HEK293 (cell line): ENCODE measurements around the gene RSU1.
A peak's percentile ranks its signal among the peaks of the same experiment; 100 is the strongest.

Experiments used
- CTCF ChIA-PET: fragments of 350-600 bp; formaldehyde crosslinking; extraction: SDS; loops from one replicate; lab custom pipeline; 2021; ENCODE audit warnings: antibody characterized with exemption; lab: Yijun Ruan, JAX
- POLR2A ChIA-PET: fragments of 300-600 bp; formaldehyde crosslinking; extraction: SDS; loops from one replicate; lab custom pipeline; 2020; ENCODE audit warnings: antibody characterized with exemption, inconsistent platforms; lab: Yijun Ruan, JAX
- H3K27ac ChIP-seq: fragments of 200-500 bp; sonication (Bioruptor generic); 2 replicates; pipeline ENCODE4 v1.5.1; 2014; ENCODE audit warnings: low read depth, low read length, control low read depth, inconsistent platforms; ENCODE audit errors: extremely low read depth
- H3K36me3 ChIP-seq, 2 experiments: fragments of 200-500 bp in 1 of 2; sonication (Bioruptor generic) in 1 of 2; 1 replicate in 1 of 2; 2 replicates in 1 of 2; pipeline ENCODE4 v1.5.1; 2014 to 2017; ENCODE audit warnings: inconsistent platforms in 2 of 2, low read length in 2 of 2; ENCODE audit not compliant: control insufficient read depth in 2 of 2, insufficient read depth in 1 of 2
- H3K4me1 ChIP-seq: fragments of 200-500 bp; sonication (Bioruptor generic); 2 replicates; pipeline ENCODE4 v1.5.1; 2014; ENCODE audit warnings: mild to moderate bottlenecking, low read length, inconsistent platforms; ENCODE audit not compliant: control insufficient read depth, insufficient read depth
- H3K4me3 ChIP-seq: 2 replicates; pipeline ENCODE4 v1.5.1; 2011; ENCODE audit warnings: low read depth, mild to moderate bottlenecking, control low read depth, low read length, moderate library complexity
- H3K9me3 ChIP-seq: fragments of 200-500 bp; sonication (Bioruptor generic); 2 replicates; pipeline ENCODE4 v1.5.1; 2014; ENCODE audit warnings: low read depth, low read length, inconsistent platforms; ENCODE audit not compliant: control insufficient read depth, insufficient read depth
- CTCF ChIP-seq: fragments of 450-650 bp; formaldehyde crosslinking; IDR thresholded peaks from 2 replicates; pipeline ENCODE4 v1.5.1; 2016; ENCODE audit warnings: missing biosample characterization, missing genetic modification characterization
- KLF1 ChIP-seq: fragments of 450-650 bp; formaldehyde crosslinking; IDR thresholded peaks from 2 replicates; pipeline ENCODE4 v1.5.1; 2016; ENCODE audit warnings: missing biosample characterization, missing genetic modification characterization
- MYNN ChIP-seq: fragments of 450-650 bp; formaldehyde crosslinking; IDR thresholded peaks from 2 replicates; pipeline ENCODE4 v1.5.1; 2016; ENCODE audit warnings: missing biosample characterization, missing genetic modification characterization, borderline replicate concordance
- MZF1 ChIP-seq: fragments of 450-650 bp; formaldehyde crosslinking; IDR thresholded peaks from 2 replicates; pipeline ENCODE4 v1.5.1; 2017; ENCODE audit warnings: missing biosample characterization, missing genetic modification characterization, borderline replicate concordance
- REPIN1 ChIP-seq: fragments of 450-650 bp; formaldehyde crosslinking; IDR thresholded peaks from 2 replicates; pipeline ENCODE4 v1.5.1; 2017; ENCODE audit warnings: missing biosample characterization, missing genetic modification characterization, low read depth
- TRIM28 ChIP-seq: IDR thresholded peaks from 2 replicates; pipeline ENCODE4 v1.6.1; 2011; ENCODE audit warnings: low read length, control low read depth, borderline replicate concordance
- ZBTB1 ChIP-seq: fragments of 450-650 bp; formaldehyde crosslinking; IDR thresholded peaks from 2 replicates; pipeline ENCODE4 v1.5.1; 2016; ENCODE audit warnings: missing biosample characterization, missing genetic modification characterization
- ZBTB20 ChIP-seq: fragments of 450-650 bp; formaldehyde crosslinking; IDR thresholded peaks from 2 replicates; pipeline ENCODE4 v1.5.1; 2016; ENCODE audit warnings: missing biosample characterization, missing genetic modification characterization
- ZBTB6 ChIP-seq: fragments of 450-650 bp; formaldehyde crosslinking; IDR thresholded peaks from 2 replicates; pipeline ENCODE4 v1.5.1; 2017; ENCODE audit warnings: missing biosample characterization, missing genetic modification characterization
- ZNF211 ChIP-seq: fragments of 450-650 bp; formaldehyde crosslinking; IDR thresholded peaks from 2 replicates; pipeline ENCODE4 v1.5.1; 2016; ENCODE audit warnings: low read depth, missing biosample characterization, missing genetic modification characterization
- ZNF23 ChIP-seq: fragments of 450-650 bp; formaldehyde crosslinking; IDR thresholded peaks from 2 replicates; pipeline ENCODE4 v1.5.1; 2016; ENCODE audit warnings: missing biosample characterization, missing genetic modification characterization, borderline replicate concordance
- ZNF24 ChIP-seq: fragments of 450-650 bp; formaldehyde crosslinking; IDR thresholded peaks from 2 replicates; pipeline ENCODE4 v1.5.1; 2016; ENCODE audit warnings: missing biosample characterization, missing genetic modification characterization
- ZNF335 ChIP-seq: fragments of 450-650 bp; formaldehyde crosslinking; conservative IDR thresholded peaks from 2 replicates; pipeline ENCODE4 v1.5.1; 2016; ENCODE audit warnings: missing biosample characterization, missing genetic modification characterization
- ZNF394 ChIP-seq: fragments of 450-650 bp; formaldehyde crosslinking; IDR thresholded peaks from 2 replicates; pipeline ENCODE4 v1.5.1; 2016; ENCODE audit warnings: missing biosample characterization, missing genetic modification characterization, mild to moderate bottlenecking, moderate library complexity, borderline replicate concordance
- ZNF701 ChIP-seq: fragments of 450-650 bp; formaldehyde crosslinking; IDR thresholded peaks from 2 replicates; pipeline ENCODE4 v1.5.1; 2016; ENCODE audit warnings: missing biosample characterization, missing genetic modification characterization
- ZNF768 ChIP-seq: fragments of 450-650 bp; formaldehyde crosslinking; IDR thresholded peaks from 2 replicates; pipeline ENCODE4 v1.5.1; 2018; ENCODE audit warnings: missing biosample characterization, mild to moderate bottlenecking, missing genetic modification characterization
- ZNF785 ChIP-seq: fragments of 450-650 bp; formaldehyde crosslinking; IDR thresholded peaks from 2 replicates; pipeline ENCODE4 v1.5.1; 2016; ENCODE audit warnings: missing biosample characterization, missing genetic modification characterization
- ZSCAN5A ChIP-seq: fragments of 450-650 bp; formaldehyde crosslinking; IDR thresholded peaks from 2 replicates; pipeline ENCODE4 v1.5.1; 2016; ENCODE audit warnings: missing biosample characterization, missing genetic modification characterization
- TF ChIP-seq, protein P1 (sequence below): fragments of 450-650 bp; formaldehyde crosslinking; IDR thresholded peaks from 2 replicates; pipeline ENCODE4 v1.5.0; 2017; ENCODE audit warnings: missing biosample characterization, missing genetic modification characterization, borderline replicate concordance
- TF ChIP-seq, protein P2 (sequence below): fragments of 450-650 bp; formaldehyde crosslinking; IDR thresholded peaks from 2 replicates; pipeline ENCODE4 v1.5.1; 2016; ENCODE audit warnings: missing biosample characterization, missing genetic modification characterization
- TF ChIP-seq, protein P3 (sequence below): fragments of 450-650 bp; IDR thresholded peaks from 2 replicates; pipeline ENCODE4 v1.5.1; 2018; ENCODE audit warnings: missing biosample characterization, mild to moderate bottlenecking, missing genetic modification characterization
- TF ChIP-seq, protein P4 (sequence below): fragments of 450-650 bp; formaldehyde crosslinking; IDR thresholded peaks from 2 replicates; pipeline ENCODE4 v1.5.1; 2016; ENCODE audit warnings: missing biosample characterization, missing genetic modification characterization

The RSU1 gene

GRCh38 chr10:16811765-16812164 is 5.5 kb downstream of the RSU1 start:
- ChIA-PET CTCF (interaction anchor here (0.6 to 0.7 kb wide), 2 partner anchors 330 to 1152 kb away, joined by 3 to 4 read pairs; no protein-coding TSS in a partner anchor), POLR2A (no interaction called here)
- Histone ChIP-seq H3K4me1 (peaks cover 3% of the 10 kb centered on the region; the same call in 1 of the 2 replicates), H3K9me3 (no peaks in the 10 kb centered on the region), H3K27ac (no peak overlapping the region), H3K36me3 (no peaks in the 10 kb centered on the region; a peak in 1 of 3 replicates), H3K4me3 (no peak overlapping the region)
- TF ChIP-seq ZBTB6 (tag by site-specific recombination) (no peak), ZBTB1 (tag by site-specific recombination) (no peak), ZNF785 (tag by site-specific recombination) (no peak), ZNF24 (tag by site-specific recombination) (no peak), KLF1 (no peak), ZNF211 (tag by site-specific recombination) (no peak), REPIN1 (tag by site-specific recombination) (no peak), CTCF (tag by site-specific recombination) (no peak), ZNF23 (no peak), MYNN (tag by site-specific recombination) (no peak)
- TF ChIP-seq, protein P1, sequence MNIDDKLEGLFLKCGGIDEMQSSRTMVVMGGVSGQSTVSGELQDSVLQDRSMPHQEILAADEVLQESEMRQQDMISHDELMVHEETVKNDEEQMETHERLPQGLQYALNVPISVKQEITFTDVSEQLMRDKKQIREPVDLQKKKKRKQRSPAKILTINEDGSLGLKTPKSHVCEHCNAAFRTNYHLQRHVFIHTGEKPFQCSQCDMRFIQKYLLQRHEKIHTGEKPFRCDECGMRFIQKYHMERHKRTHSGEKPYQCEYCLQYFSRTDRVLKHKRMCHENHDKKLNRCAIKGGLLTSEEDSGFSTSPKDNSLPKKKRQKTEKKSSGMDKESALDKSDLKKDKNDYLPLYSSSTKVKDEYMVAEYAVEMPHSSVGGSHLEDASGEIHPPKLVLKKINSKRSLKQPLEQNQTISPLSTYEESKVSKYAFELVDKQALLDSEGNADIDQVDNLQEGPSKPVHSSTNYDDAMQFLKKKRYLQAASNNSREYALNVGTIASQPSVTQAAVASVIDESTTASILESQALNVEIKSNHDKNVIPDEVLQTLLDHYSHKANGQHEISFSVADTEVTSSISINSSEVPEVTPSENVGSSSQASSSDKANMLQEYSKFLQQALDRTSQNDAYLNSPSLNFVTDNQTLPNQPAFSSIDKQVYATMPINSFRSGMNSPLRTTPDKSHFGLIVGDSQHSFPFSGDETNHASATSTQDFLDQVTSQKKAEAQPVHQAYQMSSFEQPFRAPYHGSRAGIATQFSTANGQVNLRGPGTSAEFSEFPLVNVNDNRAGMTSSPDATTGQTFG, result no peak
- TF ChIP-seq, protein P2, sequence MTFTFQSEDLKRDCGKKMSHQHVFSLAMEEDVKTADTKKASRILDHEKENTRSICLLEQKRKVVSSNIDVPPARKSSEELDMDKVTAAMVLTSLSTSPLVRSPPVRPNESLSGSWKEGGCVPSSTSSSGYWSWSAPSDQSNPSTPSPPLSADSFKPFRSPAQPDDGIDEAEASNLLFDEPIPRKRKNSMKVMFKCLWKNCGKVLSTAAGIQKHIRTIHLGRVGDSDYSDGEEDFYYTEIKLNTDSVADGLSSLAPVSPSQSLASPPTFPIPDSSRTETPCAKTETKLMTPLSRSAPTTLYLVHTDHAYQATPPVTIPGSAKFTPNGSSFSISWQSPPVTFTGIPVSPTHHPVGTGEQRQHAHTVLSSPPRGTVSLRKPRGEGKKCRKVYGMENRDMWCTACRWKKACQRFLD (tag by site-specific recombination), result no peak
- TF ChIP-seq, protein P3, sequence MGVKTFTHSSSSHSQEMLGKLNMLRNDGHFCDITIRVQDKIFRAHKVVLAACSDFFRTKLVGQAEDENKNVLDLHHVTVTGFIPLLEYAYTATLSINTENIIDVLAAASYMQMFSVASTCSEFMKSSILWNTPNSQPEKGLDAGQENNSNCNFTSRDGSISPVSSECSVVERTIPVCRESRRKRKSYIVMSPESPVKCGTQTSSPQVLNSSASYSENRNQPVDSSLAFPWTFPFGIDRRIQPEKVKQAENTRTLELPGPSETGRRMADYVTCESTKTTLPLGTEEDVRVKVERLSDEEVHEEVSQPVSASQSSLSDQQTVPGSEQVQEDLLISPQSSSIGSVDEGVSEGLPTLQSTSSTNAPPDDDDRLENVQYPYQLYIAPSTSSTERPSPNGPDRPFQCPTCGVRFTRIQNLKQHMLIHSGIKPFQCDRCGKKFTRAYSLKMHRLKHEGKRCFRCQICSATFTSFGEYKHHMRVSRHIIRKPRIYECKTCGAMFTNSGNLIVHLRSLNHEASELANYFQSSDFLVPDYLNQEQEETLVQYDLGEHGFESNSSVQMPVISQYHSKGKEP (tag by site-specific recombination), result no peak
- TF ChIP-seq, protein P4, sequence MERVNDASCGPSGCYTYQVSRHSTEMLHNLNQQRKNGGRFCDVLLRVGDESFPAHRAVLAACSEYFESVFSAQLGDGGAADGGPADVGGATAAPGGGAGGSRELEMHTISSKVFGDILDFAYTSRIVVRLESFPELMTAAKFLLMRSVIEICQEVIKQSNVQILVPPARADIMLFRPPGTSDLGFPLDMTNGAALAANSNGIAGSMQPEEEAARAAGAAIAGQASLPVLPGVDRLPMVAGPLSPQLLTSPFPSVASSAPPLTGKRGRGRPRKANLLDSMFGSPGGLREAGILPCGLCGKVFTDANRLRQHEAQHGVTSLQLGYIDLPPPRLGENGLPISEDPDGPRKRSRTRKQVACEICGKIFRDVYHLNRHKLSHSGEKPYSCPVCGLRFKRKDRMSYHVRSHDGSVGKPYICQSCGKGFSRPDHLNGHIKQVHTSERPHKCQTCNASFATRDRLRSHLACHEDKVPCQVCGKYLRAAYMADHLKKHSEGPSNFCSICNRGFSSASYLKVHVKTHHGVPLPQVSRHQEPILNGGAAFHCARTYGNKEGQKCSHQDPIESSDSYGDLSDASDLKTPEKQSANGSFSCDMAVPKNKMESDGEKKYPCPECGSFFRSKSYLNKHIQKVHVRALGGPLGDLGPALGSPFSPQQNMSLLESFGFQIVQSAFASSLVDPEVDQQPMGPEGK (tag by site-specific recombination), result no peak

DNA sequence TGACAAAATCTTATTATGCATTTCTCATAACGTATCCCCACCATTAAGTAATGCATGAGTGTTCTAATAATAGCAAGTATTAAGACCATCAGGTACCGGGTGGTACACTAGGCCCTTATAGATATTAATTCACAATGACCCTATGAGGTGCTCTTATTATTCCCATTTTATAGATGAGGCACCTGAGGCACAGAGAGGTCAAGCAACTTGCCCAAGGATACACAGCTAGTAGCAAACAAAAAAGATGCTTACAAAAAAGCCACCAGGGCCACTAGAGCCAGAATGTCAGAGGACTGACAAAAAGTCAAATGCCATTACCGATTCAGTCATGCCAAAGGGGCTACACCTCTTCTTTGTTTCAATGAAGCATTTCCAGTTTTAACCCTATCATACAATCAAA is 5.9 kb downstream of the RSU1 start:
- CTCF ChIA-PET, result no interaction called here
- POLR2A ChIA-PET, result no interaction called here

More for the DNA sequence above, 5.9 kb downstream of the RSU1 start:
- no peak for TF ChIP-seq ZNF335 (tag by site-specific recombination)
- TF ChIP-seq ZNF394 (tag by site-specific recombination), result no peak
- TF ChIP-seq ZNF768 (tag by site-specific recombination), result peak; percentile 52; the same call in 1 of the 2 replicates
- no peak for TF ChIP-seq ZNF211 (tag by site-specific recombination)
- no peak for TF ChIP-seq ZNF701
- TF ChIP-seq MZF1 (tag by site-specific recombination), result no peak
- TF ChIP-seq TRIM28, result no peak
- no peak for TF ChIP-seq ZSCAN5A (tag by site-specific recombination)
- no peak for TF ChIP-seq ZBTB20 (tag by site-specific recombination)
- Histone ChIP-seq H3K4me1 (no peaks in the 10 kb centered on the region), H3K9me3 (no peaks in the 10 kb centered on the region), H3K36me3 (no peaks in the 10 kb centered on the region; a peak in 1 of 3 replicates), H3K27ac (no peak overlapping the region), H3K4me3 (no peak overlapping the region)
